ENCODE results near the gene ANKRD33B.

Gene ANKRD33B

DNA sequence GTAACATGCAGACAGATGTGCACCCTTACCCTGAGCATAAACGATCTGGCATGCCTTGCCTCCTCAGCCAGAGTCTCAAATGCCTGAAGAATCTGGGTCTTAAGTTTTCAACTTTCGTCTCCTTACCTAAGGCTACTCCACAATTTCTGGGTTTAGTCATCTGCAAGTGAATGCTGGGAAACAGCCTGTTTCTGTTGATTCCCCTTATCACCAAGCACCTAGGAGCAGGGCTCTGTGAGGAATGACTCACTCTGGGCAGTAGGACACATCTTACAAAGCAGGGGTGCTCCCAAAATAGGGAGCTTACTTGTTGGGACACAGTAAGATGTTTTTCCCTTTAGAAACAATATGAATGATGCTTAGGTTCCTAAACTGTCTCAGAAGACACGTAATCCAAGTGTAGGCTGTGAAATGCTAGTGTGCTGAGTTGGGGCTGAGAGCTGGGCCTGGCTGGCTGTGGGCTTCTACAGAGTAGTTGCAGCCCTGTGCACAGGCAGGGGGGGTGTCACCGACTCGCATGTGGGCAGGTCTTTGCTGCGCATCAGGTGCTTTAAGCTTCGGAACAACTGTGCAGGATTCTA lies 139.1 kb downstream of the ANKRD33B start:
- DNase-seq = no peak

DNA sequence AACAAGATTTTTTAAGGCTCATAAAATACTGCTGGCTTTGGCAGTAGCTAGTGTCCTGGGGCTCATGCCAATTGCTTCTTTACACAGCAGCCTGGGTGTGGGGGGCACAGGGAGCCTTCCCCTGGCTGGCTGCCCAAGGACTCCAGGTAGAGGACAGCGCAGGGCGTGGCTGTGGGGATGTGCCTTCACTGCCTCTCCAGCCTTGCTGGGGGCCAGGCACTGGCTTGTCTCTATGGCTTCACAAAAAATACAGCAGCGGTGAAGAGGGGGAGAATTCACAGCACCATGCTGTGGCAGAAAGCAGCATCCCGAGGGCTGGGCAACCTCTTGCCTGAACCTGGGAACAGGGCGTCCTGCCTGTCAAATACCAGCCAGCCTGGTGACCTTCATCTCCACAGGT lies 139.8 kb downstream of the ANKRD33B start:
- no peak for DNase-seq

GRCh38 chr5:10704949-10705621 lies 141.2 kb downstream of the ANKRD33B start:
- no peak for DNase-seq

- DNase-seq = no peak
Measured at GRCh38 chr5:10705747-10706146, 141.9 kb downstream of the ANKRD33B start.

DNA sequence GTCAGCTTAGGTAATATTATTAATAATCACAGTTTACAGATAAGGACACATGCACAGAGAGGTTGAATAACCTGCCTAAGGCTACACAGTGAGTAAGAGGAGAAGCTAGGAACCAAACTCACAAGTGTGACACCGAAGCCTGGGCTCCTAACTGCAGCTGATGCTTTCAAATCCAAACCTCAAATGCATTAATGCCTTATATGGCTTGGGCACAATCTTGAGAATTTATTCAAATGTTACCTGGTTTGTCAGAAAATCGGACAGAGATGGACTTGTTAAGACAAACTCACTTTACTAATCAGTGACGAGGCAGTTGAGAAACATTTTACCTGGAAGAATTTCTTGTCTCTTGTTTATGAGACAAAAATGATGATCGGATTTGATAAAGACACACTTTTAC lies 142.5 kb downstream of the ANKRD33B start:
- DNase-seq = no peak

All from effector CD4-positive, alpha-beta T cell (primary cell).